NCI-H1048 (cell line): ENCODE data around the gene MEGF9.
"Not testable (repeated sequence)": the region's sequence is repeated elsewhere in the genome, so short reads cannot be mapped to it uniquely, and the experiment has no call there.

ENCODE experiments used
- DNase-seq: peaks from one replicate; lab custom pipeline; 2025; lab: John Stamatoyannopoulos, UW

MEGF9 gene

GRCh38 chr9:120571443-120572257 is 142.6 kb downstream of the MEGF9 start:
- no peak for DNase-seq

DNA sequence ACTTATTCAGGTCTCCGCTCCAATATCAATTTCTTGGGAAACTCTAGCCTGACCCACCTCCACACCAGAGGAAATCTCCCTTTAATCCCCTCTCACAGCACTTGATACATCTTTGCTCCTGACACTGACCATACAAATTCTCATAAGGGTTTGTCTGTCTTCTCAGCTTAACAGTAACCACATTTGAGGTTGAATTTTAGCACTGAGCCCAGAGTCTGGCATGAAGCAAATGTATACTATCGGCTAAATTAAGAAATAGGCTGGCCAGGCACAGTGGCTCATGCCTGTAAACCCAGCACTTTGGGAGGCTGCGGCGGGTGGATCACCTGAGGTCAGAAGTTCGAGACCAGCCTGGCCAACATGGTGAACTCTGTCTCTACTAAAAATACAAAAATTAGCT is 144.0 kb downstream of the MEGF9 start:
- DNase-seq: no peak

DNA sequence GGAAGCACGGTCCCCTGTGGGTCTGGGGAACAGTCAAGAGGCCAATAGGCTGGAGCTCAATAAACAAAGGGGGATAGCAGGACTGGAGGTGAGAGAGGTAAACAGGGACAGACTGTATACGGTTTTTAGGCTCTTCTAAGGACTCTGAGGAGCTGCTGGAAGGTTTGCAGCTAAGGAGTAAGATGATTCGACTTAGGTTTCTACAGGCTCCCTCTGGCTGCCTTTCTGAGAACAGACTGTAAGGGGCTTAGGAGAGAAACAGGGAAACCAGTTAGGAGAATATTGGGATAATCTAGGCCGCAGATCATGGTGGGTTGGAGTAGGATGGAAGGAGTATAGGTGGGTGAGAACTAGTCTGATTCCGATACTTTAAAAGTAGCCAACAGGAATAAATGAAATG is 144.7 kb downstream of the MEGF9 start:
- DNase-seq: no peak

DNA sequence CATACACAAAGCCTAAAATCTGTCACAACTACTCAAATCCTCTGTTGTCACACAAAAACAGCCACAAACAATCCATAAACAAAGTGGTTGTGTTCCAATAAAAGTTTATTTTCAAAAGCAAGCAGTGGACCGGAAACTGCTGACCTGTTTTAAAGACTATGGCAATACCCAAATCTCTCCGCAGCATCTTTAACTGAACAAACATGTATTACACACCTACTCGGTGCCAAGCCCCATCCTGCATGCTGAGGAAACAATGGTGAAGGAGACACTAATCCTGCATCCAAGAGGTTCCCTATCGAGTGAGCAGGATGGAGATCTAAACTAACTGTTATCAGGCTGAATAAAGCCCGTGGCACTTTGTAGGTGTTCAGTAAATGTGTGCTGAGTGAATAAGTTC is 145.5 kb downstream of the MEGF9 start:
- DNase-seq: no peak

GRCh38 chr9:120567874-120568273 is 146.4 kb downstream of the MEGF9 start:
- no peak for DNase-seq

GRCh38 chr9:120567081-120567480 is 147.2 kb downstream of the MEGF9 start:
- DNase-seq: no peak

DNA sequence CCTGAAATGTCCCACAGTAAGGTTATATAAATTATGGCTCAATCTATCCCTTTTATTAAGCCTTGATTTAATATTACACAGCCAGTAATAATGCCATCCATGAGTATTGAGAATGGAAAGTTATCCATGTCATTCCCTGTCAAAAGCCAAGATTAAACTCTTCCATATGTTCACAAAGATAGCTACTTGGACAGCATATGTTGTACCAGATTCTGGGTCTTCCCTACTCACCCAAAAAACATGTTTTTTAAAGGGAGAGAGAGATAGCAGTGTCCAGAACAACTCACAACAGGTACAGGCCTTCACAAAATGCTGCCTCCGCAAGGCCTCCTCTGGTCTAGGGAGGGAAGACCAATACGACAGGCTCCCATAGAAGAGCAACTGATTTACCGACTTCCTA is 149.7 kb downstream of the MEGF9 start:
- DNase-seq: no peak

DNA sequence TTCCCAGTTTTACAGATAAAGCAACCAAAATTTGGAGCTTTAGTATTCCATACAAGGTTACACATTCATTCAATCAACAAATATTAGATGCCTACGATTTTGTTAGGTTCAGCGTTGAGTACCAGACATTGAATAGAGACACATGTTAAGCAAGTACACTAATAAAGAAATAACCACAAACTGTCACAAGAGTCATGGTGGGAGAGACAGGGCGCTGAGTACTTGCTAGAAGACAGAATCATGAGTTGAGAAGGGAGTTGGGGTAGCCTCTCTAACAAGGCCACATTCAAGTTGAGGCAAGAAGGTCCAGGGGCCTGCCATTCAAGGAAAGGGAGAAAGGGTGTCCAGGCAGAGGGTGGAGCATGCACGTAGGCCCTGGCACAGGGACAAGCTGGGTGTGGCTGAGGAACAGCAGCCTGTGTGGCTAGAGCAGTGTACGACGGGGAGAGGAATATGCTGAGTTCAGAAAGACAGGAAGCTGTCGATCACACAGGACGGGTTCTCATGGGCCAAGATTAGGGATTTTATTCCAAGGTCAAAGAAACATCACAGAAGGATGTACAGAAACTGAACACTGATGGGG is 151.3 kb downstream of the MEGF9 start:
- DNase-seq: no peak

DNA sequence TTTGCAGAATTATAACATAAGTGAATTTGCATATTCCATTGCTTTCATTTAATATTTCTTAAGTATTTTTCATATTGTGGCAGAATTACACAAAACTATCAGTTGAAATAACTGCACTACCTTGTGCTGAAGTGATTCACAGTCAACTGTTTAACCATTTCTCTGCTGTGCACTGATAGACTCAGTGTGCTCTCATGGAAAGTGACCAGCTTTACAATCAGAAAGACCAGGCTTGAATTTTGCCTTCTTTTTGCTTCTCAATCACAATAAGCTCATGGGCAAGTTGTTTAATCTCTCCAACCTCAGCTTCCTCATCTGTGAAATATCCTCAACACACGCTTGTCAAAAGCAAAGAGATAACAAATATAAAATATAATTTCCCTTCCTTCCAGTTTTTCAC is 152.6 kb downstream of the MEGF9 start:
- no peak for DNase-seq

DNA sequence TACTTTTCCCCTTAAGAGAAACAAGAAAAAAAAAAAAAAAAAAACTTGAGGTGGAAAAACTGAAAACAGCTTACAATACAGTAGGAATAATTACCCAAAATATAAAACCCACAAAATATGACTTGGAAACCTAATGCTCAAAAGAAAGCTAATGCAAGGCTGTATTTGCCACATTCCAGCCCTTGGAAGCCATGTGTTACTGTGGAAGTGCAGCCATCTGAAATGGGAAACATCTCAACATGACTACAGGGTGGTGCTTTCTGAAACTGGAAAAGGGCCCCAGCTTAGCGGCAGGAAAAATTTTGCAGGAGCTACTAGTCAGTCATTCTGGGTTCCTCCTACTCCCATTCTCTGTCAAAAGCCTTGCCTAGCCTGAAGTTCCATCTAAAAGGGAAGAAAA is 154.7 kb downstream of the MEGF9 start:
- no peak for DNase-seq

GRCh38 chr9:120558454-120558853 is 155.8 kb downstream of the MEGF9 start:
- no peak for DNase-seq

GRCh38 chr9:120557205-120557604 is 157.1 kb downstream of the MEGF9 start:
- DNase-seq: no peak

DNA sequence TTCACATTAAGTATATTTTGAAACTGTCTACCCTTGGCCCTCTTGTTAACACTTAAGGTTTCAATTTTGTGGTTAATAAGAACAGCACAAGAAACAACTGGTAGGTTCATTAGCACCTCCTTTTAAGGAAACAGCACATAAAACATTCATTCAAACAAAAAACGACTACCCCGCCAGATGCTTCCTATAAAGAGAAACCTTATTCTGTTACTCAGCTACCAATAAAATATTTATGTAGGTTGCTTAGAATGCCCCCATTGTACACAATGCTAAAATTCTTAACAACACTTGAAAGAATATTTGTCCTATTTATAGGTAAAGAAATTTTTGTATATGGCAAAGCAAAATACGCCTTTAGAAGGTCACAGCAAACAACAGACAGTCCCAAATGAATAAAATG is 157.5 kb downstream of the MEGF9 start:
- no peak for DNase-seq

- DNase-seq: no peak
Measured at GRCh38 chr9:120555839-120556238, 158.4 kb downstream of the MEGF9 start.

GRCh38 chr9:120552210-120552704 is 162.0 kb downstream of the MEGF9 start:
- not testable (repeated sequence) for DNase-seq
